NOMO-1 (cell line): ENCODE data around the gene CCDC188.

ENCODE experiments used
- DNase-seq, 2 experiments: peaks; one replicate each; lab custom pipeline; 2025; ENCODE audit not compliant: unreplicated experiment in 2 of 2; lab: John Stamatoyannopoulos, UW

The CCDC188 gene

GRCh38 chr22:20151276-20151588 is 377 bp upstream of the CCDC188 start:
- DNase-seq = no peak

GRCh38 chr22:20149257-20150250 is 1.3 kb downstream of the CCDC188 start:
- no peak for DNase-seq

GRCh38 chr22:20148414-20148813 is 2.4 kb downstream of the CCDC188 start:
- DNase-seq = no peak

GRCh38 chr22:20147237-20147988 is 3.4 kb downstream of the CCDC188 start:
- DNase-seq = no peak

- no peak for DNase-seq
Observed at GRCh38 chr22:20146777-20147176, 4.1 kb downstream of the CCDC188 start.

GRCh38 chr22:20145832-20146223 is 5.0 kb downstream of the CCDC188 start:
- DNase-seq = no peak

- no peak for DNase-seq
Observed at GRCh38 chr22:20145206-20145831, 5.5 kb downstream of the CCDC188 start.

- DNase-seq = no peak
Observed at GRCh38 chr22:20143883-20144665, 6.8 kb downstream of the CCDC188 start.

- no peak for DNase-seq
Observed at GRCh38 chr22:20142711-20143621, 7.9 kb downstream of the CCDC188 start.

- DNase-seq = no peak
Observed at GRCh38 chr22:20141186-20142077, 9.4 kb downstream of the CCDC188 start.

GRCh38 chr22:20140521-20140964 is 10.3 kb downstream of the CCDC188 start:
- DNase-seq = no peak

GRCh38 chr22:20140107-20140445 is 10.8 kb downstream of the CCDC188 start:
- DNase-seq = no peak

GRCh38 chr22:20139391-20140106 is 11.3 kb downstream of the CCDC188 start:
- DNase-seq = no peak

GRCh38 chr22:20138868-20139267 is 12.0 kb downstream of the CCDC188 start:
- DNase-seq = no peak

GRCh38 chr22:20138417-20138738 is 12.5 kb downstream of the CCDC188 start:
- no peak for DNase-seq

GRCh38 chr22:20137671-20138416 is 13.0 kb downstream of the CCDC188 start:
- DNase-seq = no peak

- no peak for DNase-seq
Observed at GRCh38 chr22:20137113-20137512, 13.7 kb downstream of the CCDC188 start.

GRCh38 chr22:20136603-20136873 is 14.3 kb downstream of the CCDC188 start:
- no peak for DNase-seq
